HG03045 (cell line): ENCODE results near the gene PSMG4.

Experiments
- ATAC-seq: cut with Tn5 transposase; IDR thresholded peaks from one replicate; pipeline ENCODE4 v1.9.1; 2021; ENCODE audit warnings: mild to moderate bottlenecking, moderate library complexity; ENCODE audit not compliant: unreplicated experiment

The PSMG4 gene

DNA sequence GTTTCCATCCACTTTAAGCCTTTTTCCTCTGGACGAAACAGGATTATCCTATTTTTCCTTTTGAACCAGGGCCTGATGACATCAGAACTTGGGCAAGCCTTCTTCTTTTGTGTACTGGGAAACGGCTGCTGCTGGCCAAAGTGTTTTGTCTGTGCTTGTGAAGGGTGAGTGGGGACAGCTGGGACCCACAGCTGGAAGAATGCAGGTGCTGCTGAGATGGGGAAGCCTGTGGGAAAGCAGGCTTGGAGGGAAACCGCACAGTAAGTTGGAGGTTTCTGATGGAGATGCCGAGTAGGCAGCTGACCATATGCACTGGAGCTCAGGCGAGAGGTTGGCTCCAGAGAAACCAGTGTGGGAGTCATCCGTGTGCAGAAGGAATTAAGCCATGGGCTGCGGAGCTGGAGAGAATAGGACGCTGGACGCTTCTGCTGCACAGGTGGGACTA, 8.5 kb upstream of the PSMG4 start:
- no peak for ATAC-seq

DNA sequence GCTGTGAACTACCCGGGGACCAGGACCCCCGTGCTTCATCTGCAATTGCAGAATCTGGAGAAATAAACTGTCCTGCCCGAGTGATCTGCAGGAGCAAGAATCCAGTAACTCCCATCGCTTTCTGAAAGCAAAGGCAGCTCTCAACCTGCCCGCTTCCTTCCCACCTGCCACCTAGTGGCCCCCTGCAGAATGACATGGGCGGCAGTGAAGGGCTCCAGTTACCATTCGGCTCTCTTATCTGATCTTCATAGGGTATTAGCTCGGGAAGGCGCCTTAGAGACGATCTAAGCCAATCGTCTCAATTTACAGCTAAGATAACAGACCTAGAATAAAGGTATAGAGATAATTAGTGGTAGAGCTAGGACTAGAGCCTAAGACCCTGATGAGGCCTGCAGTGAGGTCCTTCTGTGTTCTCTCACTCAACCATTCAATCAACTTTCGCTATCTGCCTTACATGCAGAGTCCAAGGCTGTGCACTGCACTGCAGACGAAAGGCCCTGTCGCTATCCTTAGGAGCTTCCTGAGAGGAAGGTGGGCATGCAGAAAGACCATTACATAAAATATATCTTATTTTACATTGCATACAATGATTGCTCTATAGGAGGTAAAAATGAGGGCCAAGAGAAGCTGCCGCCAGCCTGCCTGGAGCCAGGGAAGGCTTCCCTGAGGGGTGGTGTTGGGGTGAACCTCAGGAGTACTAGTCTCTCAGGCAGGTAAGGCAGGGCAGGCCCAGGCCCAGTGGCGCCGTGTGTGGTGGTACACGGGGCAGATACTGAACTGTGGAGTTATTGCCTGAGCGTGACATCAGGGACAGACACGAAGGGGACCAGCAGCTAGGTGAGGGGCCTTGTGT, 7.1 kb upstream of the PSMG4 start:
- no peak for ATAC-seq

DNA sequence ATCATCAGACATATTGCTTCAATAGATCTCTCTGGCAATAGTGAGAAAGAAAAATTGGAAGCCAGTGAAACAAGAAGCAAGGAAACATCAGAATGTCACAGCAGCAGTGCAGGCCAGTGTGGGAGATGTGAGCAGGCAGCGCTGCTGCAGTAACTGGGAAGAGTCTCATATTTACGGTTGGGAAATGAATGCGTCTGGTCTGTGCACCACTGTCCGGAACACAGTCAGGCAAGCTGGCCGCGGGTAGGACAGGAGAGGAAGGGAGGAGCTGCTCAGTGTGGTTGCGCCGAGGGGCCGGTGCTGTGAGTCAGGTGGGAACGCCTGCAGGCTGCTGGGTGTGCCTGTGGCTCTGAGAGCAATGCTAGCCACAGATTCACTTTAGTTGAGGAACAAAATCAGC, 6.4 kb upstream of the PSMG4 start:
- ATAC-seq: no peak

DNA sequence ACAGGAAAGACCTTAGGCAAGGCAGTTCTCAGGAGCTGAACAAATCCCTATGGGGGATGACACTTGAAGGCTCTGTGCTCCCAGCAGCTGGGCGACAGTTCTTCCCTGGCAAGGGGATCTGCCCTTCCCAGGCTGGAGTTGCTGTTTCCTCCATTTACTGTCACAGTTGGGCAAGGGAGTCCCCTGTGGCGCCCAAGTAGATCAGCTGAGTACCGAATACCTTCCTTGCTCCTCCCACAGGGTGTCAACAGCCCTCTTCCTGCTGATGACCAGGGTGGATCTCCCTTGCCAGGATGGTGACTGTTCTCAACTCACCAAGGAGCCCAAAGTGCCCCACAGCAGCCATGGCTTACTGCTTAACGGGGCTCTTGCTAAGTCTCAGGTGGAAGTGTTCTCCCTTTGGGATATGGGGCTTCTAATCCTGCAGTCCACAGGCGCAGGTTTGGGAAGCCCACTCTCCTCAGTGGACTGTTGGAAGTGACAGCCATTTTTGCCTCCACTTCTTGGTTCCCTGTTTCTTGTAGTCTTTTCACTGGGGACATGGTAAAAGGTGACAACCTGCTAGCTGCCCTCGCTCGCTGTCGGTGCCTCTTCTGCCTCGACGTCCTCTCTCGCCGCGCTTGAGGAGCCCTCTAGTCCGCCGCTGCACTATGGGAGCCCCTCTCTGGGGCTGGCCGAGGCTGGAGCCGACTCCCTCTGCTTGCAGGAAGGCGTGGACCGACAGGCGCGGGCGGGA, 5.7 kb upstream of the PSMG4 start:
- ATAC-seq: no peak

DNA sequence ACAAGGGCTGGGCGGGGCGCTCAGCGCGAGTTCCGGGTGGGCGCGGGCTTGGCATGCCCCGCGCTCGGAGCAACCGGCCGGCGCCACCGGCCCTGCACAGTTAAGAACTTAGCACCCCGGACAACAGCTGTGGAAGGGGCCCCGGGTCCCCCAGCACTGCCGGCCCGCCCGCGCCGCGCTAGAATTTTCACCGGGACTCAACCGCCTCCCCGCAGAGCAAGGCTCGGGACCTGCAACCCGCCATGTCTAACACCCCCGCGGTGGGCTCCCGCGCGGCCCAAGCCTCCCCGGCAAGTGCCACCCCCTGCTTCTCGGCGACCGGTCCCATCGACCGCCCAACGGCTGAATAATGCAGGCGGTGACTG, 5.2 kb upstream of the PSMG4 start:
- no peak for ATAC-seq

DNA sequence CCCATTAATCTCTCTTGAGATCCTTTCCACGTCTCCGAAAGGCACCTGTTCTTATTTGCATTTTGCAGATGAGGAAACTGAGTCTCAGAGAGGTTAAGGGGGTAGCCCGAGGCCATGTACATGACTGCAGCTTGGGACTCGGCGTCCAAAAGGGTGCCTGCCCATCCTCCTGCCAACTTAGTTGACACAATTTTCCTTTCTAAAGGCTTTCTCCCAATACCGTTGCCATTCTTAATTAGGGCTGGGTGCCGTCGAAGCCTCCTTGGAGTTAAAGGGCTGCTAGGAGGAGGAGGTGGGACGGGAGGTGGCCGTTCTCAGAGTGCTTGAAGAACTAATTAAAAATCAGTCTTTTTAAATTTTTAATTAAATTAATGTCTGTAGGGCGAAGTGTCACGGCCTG, 546 bp upstream of the PSMG4 start:
- no peak for ATAC-seq

DNA sequence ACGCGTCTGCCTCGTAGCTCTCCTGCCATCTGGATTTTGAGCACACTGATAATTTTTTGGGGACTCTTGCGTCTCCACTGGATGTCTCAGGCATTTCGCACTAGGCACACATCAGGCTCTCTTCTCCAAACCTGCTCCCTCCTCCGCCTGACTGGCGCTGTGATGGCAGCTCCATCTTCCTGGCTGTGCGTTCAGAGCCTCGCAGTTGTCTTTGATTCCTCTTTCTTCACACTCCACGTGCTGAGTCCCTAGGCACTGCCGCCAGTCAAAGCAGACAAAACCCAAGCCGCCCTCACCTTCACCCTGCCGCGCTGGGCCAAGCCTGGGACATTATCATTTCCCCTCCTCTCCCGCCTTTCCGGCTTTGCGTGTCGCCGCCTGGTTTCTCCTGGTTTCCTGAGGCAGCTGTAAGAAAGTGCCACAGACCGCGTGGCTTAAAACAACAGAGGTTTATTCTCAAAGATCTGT, 778 bp downstream of the PSMG4 start:
- peak; percentile 33 for ATAC-seq

DNA sequence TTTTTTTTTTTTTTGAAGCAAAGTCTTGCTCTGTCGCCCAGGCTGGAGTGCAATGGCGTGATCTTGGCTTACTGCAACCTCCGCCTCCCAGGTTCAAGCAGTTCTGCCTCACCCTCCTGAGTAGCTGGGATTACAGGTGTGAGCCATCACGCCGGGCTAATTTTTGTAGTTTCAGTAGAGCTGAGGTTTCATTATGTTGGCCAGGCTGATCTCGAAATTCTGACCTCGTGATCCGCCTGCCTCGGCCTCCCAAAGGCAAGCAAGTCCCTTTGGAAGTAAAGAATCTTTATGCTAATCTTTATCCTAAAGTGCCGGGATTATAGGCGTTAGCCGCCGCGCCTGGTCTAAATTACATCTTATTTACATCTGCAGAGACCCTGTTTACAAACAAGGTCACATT, 1.5 kb downstream of the PSMG4 start:
- no peak for ATAC-seq

DNA sequence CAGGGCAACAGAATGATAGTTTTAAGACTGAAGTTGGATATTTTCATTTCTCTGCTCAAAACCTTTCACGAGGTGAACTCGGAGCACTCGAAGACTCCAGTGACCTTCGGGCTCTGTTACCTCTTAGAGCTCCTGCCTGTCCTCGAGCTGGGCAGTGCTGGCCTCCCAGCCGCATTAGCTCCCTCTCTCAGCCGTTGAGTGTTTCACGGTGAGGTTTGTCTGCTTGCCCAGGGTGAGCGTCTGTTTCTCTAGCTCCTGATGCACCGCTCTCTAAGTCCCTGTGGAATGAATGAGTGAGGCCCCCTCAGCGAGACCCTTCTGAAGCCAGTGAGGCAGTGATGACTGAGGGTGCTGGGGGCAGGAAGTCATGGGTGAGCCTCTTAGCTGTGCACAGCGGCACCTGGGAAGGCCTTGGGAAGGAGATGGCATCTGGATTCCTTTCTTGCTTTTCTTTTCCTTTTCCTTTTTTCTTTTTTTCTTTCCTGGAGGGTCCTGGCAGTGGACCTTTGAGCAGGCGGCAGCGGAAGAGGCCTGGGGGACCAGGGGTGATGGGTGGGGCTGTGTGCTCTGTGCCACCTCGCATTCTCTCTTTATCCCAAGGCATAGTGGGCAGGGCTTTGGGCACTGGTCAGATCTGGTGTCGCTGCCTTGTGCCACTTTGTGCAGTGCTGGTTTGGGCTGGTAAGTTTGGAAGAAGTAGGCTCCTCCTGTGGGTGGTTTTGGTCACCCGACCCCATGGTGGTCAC, 2.2 kb downstream of the PSMG4 start:
- no peak for ATAC-seq

DNA sequence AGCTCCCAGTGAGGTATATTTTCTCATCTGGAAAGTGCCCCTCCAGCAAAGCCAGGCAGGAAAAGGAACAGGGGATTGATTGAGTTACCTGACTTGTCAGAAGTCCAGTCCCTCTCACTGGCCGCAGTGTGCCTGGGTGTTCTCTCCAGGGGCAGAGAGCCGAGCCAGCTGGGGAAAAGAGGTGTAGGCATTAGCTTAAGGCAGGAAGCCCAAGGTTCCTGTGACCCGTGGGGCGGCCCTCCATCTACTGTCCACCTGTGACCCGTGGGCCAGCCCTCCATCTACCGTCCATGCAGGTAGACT, 2.7 kb downstream of the PSMG4 start:
- ATAC-seq: no peak

DNA sequence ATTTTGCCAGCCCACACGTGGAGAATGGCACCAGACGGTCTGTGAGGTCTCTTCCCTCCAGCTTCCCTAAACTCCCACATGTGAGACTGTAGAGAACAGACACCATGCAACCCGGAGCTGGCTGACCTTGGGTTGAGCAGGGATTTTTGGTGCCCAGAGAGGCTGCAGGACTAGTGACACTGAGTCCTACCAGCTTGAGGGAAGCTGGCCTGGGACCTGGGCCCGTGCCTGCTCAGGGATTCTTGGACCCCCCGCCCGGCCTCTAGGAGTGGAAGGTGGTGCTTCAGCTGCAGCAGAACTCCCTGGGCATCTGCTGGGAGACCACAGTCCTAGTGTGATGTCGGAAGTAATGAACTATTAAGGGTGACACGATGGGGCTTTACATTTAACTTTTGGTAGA, 3.2 kb downstream of the PSMG4 start:
- no peak for ATAC-seq

DNA sequence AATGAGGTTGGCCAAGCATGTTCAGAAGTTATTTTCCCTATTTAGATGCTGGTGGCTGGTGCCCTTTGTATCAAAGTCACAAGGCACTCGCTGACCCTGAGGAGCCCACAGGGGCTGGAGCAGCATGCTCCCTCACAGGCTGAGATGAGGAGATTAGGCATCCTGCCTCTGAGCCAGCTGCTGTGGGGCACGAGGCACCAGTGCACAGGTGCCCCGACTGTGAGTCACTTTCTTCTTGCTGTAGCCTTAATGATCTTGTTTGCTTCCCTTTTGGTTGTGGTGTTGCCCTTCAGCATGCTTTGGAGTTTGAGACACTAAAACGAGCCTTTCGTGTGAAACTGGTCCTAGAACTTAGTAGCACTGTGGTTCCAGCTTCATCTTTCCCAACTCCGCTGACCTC, 4.3 kb downstream of the PSMG4 start:
- ATAC-seq: no peak

DNA sequence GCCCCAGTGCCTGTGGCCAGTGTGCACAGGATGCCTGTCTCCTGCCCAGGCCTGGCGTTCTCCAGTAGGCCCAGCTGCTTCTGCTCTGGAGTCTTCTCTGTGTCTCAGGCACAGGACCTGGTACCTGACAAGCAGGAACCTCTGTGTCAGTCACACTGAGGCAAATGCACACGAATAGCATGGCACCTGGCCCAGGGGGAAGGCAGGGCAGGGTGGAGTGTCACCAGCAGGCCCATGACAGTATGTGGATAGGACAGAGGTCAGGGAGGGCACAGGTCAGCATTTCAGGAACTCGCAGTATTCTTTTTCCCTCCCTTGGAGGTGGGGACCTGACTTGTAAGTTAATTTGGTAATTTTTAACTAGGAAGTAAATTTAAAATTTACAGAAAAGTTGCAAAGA, 5.6 kb downstream of the PSMG4 start:
- no peak for ATAC-seq

DNA sequence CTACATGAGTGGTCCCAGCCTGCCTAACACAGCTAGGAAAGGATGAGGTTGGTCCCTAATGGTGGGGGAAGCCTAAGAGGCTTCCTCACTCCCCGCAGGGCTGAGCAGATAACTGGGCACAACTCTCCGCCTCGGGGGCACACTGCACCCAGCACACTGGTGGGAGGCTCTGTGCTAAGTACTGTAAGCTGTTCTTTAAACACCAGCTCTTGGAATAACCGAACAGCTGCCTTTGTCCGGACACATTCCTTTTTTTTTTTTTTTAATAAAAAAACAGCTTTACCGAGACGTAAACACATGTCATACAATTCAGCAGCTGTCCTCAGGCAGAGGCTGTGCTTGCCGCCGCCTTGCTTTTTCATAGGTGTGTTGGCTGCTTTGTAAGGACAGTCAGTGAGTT, 6.9 kb downstream of the PSMG4 start:
- no peak for ATAC-seq

DNA sequence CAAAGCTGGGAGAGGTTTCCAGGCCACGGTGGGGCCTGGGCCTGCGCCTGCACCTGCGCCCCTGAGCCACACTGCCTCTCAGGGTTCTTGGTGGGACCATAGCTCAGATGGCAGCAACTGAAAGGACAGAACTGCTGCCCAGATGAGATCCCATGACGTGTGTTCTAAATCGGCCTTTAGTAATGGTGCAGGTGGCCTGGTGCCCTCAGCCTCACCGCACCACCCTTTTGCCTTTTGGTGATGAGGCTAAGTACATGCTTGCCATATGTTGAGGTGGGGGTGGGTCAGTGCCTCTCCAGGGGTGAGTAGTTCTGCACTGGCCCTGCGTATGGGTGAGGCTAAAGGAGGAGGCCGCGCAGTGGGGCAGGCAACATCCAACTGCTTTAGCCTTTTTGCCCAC, 7.4 kb downstream of the PSMG4 start:
- ATAC-seq: no peak

DNA sequence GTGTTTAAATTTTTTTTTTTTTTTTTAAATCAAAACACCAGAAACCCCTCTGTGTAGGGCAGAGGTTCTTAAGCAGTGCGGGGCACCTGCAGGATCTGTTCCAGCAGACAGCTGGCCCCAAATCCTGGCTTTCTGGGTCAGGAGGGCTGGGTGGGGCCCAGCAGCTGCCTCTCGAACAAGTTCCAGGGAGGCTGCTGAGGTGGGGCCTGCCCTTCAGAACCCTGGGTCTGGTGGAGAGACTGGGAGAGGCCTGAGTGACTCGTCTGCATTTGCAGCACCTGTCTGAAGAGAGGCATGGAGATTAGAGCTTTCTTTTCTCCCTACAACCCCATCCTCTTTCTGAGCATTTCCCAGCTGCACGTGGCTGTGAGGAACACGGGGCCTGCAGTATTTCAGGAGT, 8.4 kb downstream of the PSMG4 start:
- no peak for ATAC-seq

DNA sequence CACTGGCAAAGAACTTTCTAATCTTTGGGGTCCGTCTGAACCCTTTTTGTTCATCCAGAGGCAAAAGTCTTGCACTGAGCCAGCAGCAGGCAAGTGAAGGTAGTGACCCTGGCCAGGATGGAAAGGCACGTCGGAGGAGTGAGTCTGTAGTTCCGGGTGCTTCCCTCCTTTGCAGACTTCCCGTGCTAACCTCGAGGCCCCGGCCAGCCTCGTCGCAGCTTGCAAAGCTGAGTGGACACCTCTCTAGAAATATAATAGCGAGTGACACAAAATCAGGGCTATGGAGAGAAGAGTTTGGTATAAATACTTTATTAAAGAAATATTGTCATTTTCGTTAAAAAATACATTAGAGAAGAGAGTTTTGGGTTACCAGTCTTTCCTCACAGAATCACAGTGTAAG, 9.9 kb downstream of the PSMG4 start:
- no peak for ATAC-seq

DNA sequence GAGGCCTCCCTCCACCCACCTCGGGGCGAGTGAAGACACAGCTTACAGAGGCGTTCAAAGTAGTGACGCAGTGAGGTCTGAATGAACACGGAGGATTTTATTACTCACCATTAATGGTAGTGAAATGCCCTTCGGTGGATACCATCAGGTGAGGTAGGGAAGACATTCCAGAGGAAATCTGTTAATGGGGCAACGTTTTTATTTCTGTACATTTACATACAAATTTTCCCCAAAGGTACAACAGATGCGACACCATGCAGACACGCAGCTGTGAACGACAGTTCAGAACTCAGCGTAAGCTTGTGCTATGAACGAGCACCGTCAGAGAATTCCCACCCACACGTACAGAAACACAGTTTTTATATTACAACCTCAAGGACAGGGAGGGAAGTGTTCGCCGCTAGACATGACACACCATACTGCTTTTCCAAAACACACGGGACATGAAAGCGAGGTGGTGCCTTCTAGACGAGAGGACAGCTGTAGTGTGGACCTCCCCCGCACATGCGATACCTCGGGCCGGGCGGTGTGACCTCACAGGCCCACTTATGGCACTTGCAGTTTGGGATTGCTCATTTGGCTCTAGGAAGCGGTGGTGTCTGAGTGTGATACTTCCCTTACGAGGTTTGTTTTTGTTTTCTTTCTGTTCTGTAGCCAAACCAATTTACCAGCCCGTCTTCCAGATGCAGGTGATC, 10.7 kb downstream of the PSMG4 start:
- no peak for ATAC-seq

DNA sequence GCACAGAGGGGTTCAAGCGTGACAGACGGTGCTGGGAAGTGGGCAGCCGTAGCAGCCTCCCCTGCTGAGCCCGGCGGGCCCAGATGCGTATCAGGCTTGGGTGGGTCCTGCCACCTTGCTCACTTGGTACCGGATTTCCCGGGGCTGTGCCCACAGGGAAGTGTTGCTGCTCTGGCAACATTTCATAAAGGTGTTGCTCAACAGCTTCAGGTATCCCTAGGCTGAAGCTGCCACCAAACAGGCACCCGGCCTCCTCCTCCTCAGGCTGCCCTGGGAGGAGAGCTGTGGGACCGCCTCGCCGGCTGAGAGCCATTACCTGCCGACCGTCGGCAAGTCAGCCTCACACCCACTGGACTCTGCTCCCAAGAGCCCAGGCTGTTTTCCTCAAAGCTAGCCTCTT, 11.5 kb downstream of the PSMG4 start:
- ATAC-seq: no peak

DNA sequence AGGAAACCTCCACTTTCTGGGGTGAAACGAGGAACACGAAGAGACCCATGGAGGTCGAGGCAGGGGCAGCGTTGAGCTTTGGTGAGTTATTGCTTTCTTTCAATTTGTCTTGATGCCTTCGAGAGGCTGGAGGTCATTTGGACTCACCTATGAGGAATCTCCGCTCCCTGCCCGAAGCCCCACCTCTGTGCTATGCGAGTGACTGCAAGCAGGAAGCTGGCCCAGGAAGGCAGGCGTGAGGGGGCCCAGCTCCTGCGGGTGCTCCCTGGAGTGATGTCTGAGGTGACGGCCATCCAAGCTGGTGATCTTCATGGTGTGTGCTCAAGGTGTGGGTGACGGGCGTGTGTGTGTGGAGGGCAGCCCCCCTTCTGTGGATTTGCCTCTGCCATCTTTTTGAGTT, 13.0 kb downstream of the PSMG4 start:
- no peak for ATAC-seq

DNA sequence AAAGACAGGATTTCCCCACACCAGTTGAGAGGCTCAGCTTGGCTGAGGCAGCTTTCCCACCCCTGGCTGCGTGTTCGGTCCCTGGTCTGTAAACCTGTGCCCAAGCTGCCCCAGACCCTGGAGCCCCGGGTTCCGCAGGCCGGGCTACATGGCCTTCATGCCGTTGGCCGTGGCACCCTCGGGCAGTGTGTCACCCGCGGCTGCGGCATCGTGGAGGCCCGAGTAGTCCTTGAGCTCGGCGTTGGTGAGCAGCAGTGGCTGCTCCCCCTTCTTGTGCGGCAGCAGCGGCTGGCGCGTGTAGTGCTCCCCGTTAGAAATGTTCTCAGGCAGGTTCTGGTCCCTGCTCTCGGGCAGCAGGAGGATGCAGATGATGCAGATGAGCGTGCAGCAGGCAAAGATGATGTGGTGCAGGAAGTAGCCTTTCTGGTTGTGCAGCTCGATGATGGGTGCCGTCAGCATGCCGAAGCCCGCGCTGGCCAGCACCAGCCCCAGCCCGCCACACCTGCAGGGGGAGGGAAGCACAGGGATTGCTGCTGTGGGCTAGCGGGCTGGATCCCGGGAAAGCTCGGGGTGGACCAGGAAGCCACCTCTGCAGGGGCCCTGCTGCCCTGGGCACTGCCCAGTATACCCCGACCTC, 14.3 kb downstream of the PSMG4 start:
- no peak for ATAC-seq
